Neuronal stem cell (in vitro differentiated cells): ENCODE data around the gene NSMF.
A peak's percentile ranks its signal among the peaks of the same experiment; 100 is the strongest.

Source experiments
- DNase-seq: peaks from one replicate; pipeline ENCODE4 v3.0.0-alpha.2; 2013; ENCODE audit warnings: low spot score
- H2AFZ ChIP-seq: one replicate; pipeline ENCODE4 v1.6.1; 2013; ENCODE audit warnings: mild to moderate bottlenecking, low read length, inconsistent platforms
- H2AK5ac ChIP-seq: 2 replicates; pipeline ENCODE4 v1.6.1; 2013; ENCODE audit warnings: low read depth, mild to moderate bottlenecking, inconsistent platforms, low read length, moderate library complexity, mixed read lengths
- H2BK120ac ChIP-seq: 2 replicates; pipeline ENCODE4 v1.6.1; 2013; ENCODE audit warnings: low read depth, mild to moderate bottlenecking, inconsistent platforms, low read length, moderate library complexity, mixed read lengths
- H2BK12ac ChIP-seq: one replicate; pipeline ENCODE4 v1.6.1; 2013; ENCODE audit warnings: low read length, inconsistent platforms
- H2BK15ac ChIP-seq: 2 replicates; pipeline ENCODE4 v1.6.1; 2013; ENCODE audit warnings: mild to moderate bottlenecking, low read length, inconsistent platforms, mixed read lengths
- H2BK5ac ChIP-seq: one replicate; pipeline ENCODE4 v1.6.1; 2013; ENCODE audit warnings: inconsistent platforms, mild to moderate bottlenecking, low read length, moderate library complexity
- H3K14ac ChIP-seq: one replicate; pipeline ENCODE4 v1.6.1; 2013; ENCODE audit warnings: low read length, inconsistent platforms
- H3K18ac ChIP-seq: 2 replicates; pipeline ENCODE4 v1.6.1; 2013; ENCODE audit warnings: low read length, inconsistent platforms
- H3K23ac ChIP-seq: 2 replicates; pipeline ENCODE4 v1.6.1; 2013; ENCODE audit warnings: low read depth, mild to moderate bottlenecking, mixed read lengths, low read length, inconsistent platforms; ENCODE audit not compliant: poor library complexity
- H3K27ac ChIP-seq: replicated peaks from 3 replicates; pipeline ENCODE4 v1.5.1; 2013; ENCODE audit warnings: low read length, inconsistent platforms
- H3K27me3 ChIP-seq, 3 experiments: 2 replicates each; pipeline ENCODE4 v1.6.1; 2013; ENCODE audit warnings: low read length in 3 of 3, mild to moderate bottlenecking in 2 of 3, inconsistent platforms in 1 of 3, low read depth in 1 of 3, mixed read lengths in 1 of 3, moderate library complexity in 1 of 3; ENCODE audit not compliant: control insufficient read depth in 3 of 3, insufficient read depth in 3 of 3
- H3K36me3 ChIP-seq, 2 donors: replicated peaks in 1 of 2; 2 replicates each; pipeline ENCODE4 v1.6.1; 2013; ENCODE audit warnings: low read length in 2 of 2; ENCODE audit not compliant: control insufficient read depth in 2 of 2, insufficient read depth in 2 of 2
- H3K4ac ChIP-seq: 2 replicates; pipeline ENCODE4 v1.6.1; 2013; ENCODE audit warnings: inconsistent platforms, mild to moderate bottlenecking, low read length, moderate library complexity
- H3K4me1 ChIP-seq, 2 donors: 1 replicate in 1 of 2; 2 replicates in 1 of 2; pipeline ENCODE4 v1.6.1; 2013; ENCODE audit warnings: low read length in 2 of 2, low read depth in 1 of 2; ENCODE audit not compliant: control insufficient read depth in 2 of 2, insufficient read depth in 1 of 2
- H3K4me2 ChIP-seq: one replicate; pipeline ENCODE4 v1.6.1; 2013; ENCODE audit warnings: mild to moderate bottlenecking, low read length, inconsistent platforms; ENCODE audit not compliant: insufficient read depth, poor library complexity, severe bottlenecking
- H3K4me3 ChIP-seq, 2 donors: 2 replicates each; pipeline ENCODE4 v1.5.1; 2013; ENCODE audit warnings: low read length in 2 of 2, mild to moderate bottlenecking in 2 of 2, inconsistent platforms in 1 of 2, moderate library complexity in 1 of 2
- H3K79me1 ChIP-seq: one replicate; pipeline ENCODE4 v1.6.1; 2013; ENCODE audit warnings: low read depth, mild to moderate bottlenecking, inconsistent platforms, low read length, moderate library complexity
- H3K9ac ChIP-seq: one replicate; pipeline ENCODE4 v1.6.1; 2013; ENCODE audit warnings: mild to moderate bottlenecking, low read depth, low read length, inconsistent platforms; ENCODE audit not compliant: poor library complexity
- H3K9me3 ChIP-seq, 2 donors: replicated peaks in 1 of 2; 2 replicates each; pipeline versions ENCODE3 to v1.6.1; 2013; ENCODE audit warnings: low read length in 2 of 2, mild to moderate bottlenecking in 2 of 2, inconsistent platforms in 1 of 2, low read depth in 1 of 2, mixed read lengths in 1 of 2, moderate library complexity in 1 of 2; ENCODE audit not compliant: control insufficient read depth in 2 of 2, insufficient read depth in 1 of 2
- H4K8ac ChIP-seq: one replicate; pipeline ENCODE4 v1.6.1; 2013; ENCODE audit warnings: low read depth, mild to moderate bottlenecking, inconsistent platforms, low read length, moderate library complexity
- H4K91ac ChIP-seq: one replicate; pipeline ENCODE4 v1.6.1; 2013; ENCODE audit warnings: low read length, low read depth, mild to moderate bottlenecking, inconsistent platforms; ENCODE audit not compliant: poor library complexity
- WGBS, 2 donors: extraction: QIAGEN DNeasy Blood & Tissue Kit; methylation state at CpG; one replicate each; pipeline ENCODE4 v1.1.7; 2013; ENCODE audit warnings: missing lambda C conversion rate in 2 of 2, mixed read lengths in 1 of 2; ENCODE audit not compliant: insufficient read length in 2 of 2, insufficient replicate concordance in 1 of 2; ENCODE audit errors: extremely low coverage in 2 of 2; 5-methylcytosine and 5-hydroxymethylcytosine counted together

Gene NSMF

DNA sequence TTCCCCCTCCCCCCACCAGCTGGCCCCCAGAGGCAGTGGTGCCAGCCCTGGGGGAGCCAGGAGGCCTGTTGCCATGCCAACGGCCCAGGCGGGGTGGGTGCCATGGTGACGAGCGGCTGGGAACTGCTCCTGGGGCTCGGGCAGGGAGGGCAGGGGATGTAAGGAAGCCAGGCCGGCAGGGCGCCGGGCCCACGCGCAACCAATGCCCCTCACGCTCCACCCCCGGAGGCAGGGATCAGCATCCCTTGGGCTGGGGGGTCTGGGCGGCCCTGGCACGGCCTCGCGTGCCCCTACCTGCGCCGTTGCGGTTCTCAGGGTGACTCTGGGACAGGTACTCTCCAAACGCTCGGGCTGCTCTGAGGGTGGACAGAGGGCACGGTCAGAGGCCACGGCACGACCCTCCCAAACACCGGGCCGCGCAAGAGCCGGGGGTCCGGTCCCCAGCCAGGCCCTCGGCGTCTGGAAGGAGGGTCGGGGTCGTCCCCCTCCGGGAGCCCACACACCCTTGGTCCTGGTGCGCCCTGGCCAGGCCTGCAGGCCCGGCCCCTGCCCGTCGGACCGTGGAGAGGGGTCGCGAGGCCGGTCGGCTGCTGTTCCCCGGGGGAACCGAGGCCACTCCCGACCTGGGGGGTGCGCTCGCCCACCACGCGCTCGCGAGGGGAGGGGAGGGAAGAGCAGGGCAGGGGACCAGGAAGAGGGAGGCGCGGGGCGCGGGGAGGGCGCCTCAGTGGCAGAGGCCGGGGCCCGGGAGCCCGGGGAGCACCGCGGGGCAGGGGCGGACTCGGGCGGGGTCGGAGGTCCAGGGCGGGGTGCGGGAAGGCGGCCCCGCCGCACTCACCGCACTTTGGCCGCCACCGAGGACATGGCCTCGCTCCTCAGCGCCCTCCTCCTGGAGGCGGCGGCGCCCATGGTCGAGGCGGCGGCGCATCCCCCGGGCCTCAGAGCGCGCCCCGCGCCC lies 661 bp downstream of the NSMF start:
- H3K9me3 ChIP-seq: peaks cover 0 to 2% of the 10 kb centered on the region in 2 donors
- peak overlapping the region; percentile 99 for H3K9ac ChIP-seq
- H3K23ac ChIP-seq: peak overlapping the region; percentile 93
- H3K14ac ChIP-seq: peak overlapping the region; percentile 98
- no CpG with 5 or more reads among the region's 88 CpGs for WGBS, 2 donors
- H3K36me3 ChIP-seq: peaks cover 19 to 40% of the 10 kb centered on the region in 2 donors
- H4K91ac ChIP-seq: no peak overlapping the region
- peaks cover 11 to 20% of the 10 kb centered on the region in 2 donors for H3K4me1 ChIP-seq
- peak overlapping the region; percentile 99 for H2AFZ ChIP-seq
- H3K79me1 ChIP-seq: peaks cover 23% of the 10 kb centered on the region
- peak overlapping the region; percentile 82 for H2BK5ac ChIP-seq
- peak overlapping the region; percentile 37 for H2BK15ac ChIP-seq
- H4K8ac ChIP-seq: no peak overlapping the region
- H3K27me3 ChIP-seq: peaks cover 0 to 6% (median 0%) of the 10 kb centered on the region in 3 experiments
- H3K27ac ChIP-seq: no peak overlapping the region
- H3K4me2 ChIP-seq: peak overlapping the region; percentile 97
- peak overlapping the region; percentile 17 for H2BK120ac ChIP-seq
- H2AK5ac ChIP-seq: peak overlapping the region; percentile 99
- H2BK12ac ChIP-seq: no peak overlapping the region
- H3K4ac ChIP-seq: peak overlapping the region; percentile 76
- peak overlapping the region; percentile 81 to 91 for H3K4me3 ChIP-seq
- peak overlapping the region; percentile 93 for H3K18ac ChIP-seq
- no peak for DNase-seq

- Histone ChIP-seq H3K4ac (no peak overlapping the region), H4K91ac (no peak overlapping the region), H3K9me3 (peaks cover 0 to 2% of the 10 kb centered on the region in 2 donors), H3K14ac (peak overlapping the region; percentile 98), H3K9ac (peak overlapping the region; percentile 99), H3K36me3 (peaks cover 24 to 48% of the 10 kb centered on the region in 2 donors), H3K79me1 (peaks cover 25% of the 10 kb centered on the region), H2BK5ac (peak overlapping the region; percentile 82), H2BK12ac (no peak overlapping the region), H2BK120ac (peak overlapping the region; percentile 17), H2AFZ (no peak overlapping the region), H4K8ac (no peak overlapping the region), H3K27ac (no peak overlapping the region), H3K4me2 (peak overlapping the region; percentile 97), H2AK5ac (peak overlapping the region; percentile 99), H3K27me3 (peaks cover 0 to 4% (median 0%) of the 10 kb centered on the region in 3 experiments), H3K23ac (peak overlapping the region; percentile 93), H3K4me1 (peaks cover 11 to 26% of the 10 kb centered on the region in 2 donors), H3K18ac (peak overlapping the region; percentile 38), H2BK15ac (peak overlapping the region; percentile 37), H3K4me3 (peak overlapping the region in 1 of 2 donors; percentile 81)
- WGBS, 2 donors: no CpG with 5 or more reads among the region's 44 CpGs
- no peak for DNase-seq
Observed at GRCh38 chr9:137457406-137458193, 1.5 kb downstream of the NSMF start.

DNA sequence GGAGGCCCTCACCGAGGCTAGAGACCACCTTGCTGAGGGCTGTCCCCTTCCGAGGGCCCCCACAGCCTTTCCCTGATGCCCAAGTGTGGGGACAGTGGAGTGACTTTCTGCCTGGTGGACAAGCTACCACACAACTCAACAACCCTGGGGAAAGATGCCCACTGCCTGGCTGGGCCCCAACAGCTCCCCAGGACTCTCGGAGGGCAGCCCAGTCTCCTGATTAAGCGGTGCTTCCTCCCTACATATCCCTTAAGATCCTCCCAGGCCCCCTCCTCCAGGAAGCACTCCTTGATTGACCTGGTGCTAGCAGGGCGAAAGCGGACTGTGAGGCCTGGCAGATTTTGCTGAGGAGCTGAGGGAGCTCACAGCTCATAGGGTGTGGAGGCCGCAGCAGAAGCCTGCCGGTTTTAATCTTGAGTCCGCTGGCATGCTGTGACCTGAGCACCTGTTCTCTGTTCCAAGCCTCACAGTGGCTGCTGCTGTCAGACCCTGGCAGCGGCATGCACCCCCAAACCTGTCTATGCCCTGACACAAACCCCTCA lies 2.2 kb downstream of the NSMF start:
- H3K4me3 ChIP-seq: no peak overlapping the region

More for the DNA sequence above, 2.2 kb downstream of the NSMF start:
- Histone ChIP-seq H3K4me2 (no peak overlapping the region), H4K8ac (no peak overlapping the region), H2AFZ (no peak overlapping the region), H3K27me3 (no peaks in the 10 kb centered on the region), H4K91ac (no peak overlapping the region), H3K9me3 (no peaks in the 10 kb centered on the region), H3K18ac (no peak overlapping the region), H2BK15ac (no peak overlapping the region), H3K14ac (no peak overlapping the region), H2BK5ac (no peak overlapping the region), H3K4ac (no peak overlapping the region), H3K27ac (no peak overlapping the region), H3K9ac (no peak overlapping the region), H3K36me3 (peaks cover 26 to 53% of the 10 kb centered on the region in 2 donors), H2AK5ac (peak overlapping the region; percentile 70), H3K4me1 (peaks cover 11 to 26% of the 10 kb centered on the region in 2 donors), H3K79me1 (peaks cover 28% of the 10 kb centered on the region), H2BK120ac (no peak overlapping the region), H2BK12ac (no peak overlapping the region), H3K23ac (peak overlapping the region; percentile 93)
- no CpG with 5 or more reads among the region's 10 CpGs for WGBS, 2 donors
- no peak for DNase-seq
